AG04449 (cell line): ENCODE results near the gene PRRX2.
A peak's percentile ranks its signal among the peaks of the same experiment; 100 is the strongest.

Experiments used
- CTCF ChIA-PET: fragments of 350-600 bp; formaldehyde crosslinking; extraction: SDS; loops from one replicate; lab custom pipeline; 2021; ENCODE audit warnings: antibody characterized with exemption; lab: Yijun Ruan, JAX
- POLR2A ChIA-PET: fragments of 400-600, 350-600 bp; formaldehyde crosslinking; extraction: SDS; loops from one replicate; lab custom pipeline; 2020; ENCODE audit warnings: antibody characterized with exemption, inconsistent platforms; lab: Yijun Ruan, JAX
- DNase-seq: peaks from one replicate; pipeline ENCODE4 v3.0.0-alpha.2; 2010; ENCODE audit warnings: low read depth, low spot score
- H3K4me3 ChIP-seq: 2 replicates; pipeline ENCODE4 v1.5.1; 2011; ENCODE audit warnings: low read depth, mild to moderate bottlenecking, control low read depth, low read length
- TF ChIP-seq, protein P1 (sequence below): IDR thresholded peaks from one replicate; pipeline ENCODE4 v1.5.1; 2011; ENCODE audit warnings: mild to moderate bottlenecking, moderate library complexity, low read length, control low read depth, inconsistent platforms; ENCODE audit not compliant: insufficient read depth; ENCODE audit errors: missing control alignments

The PRRX2 gene

GRCh38 chr9:129716091-129716490, 50.6 kb downstream of the PRRX2 start:
- TF ChIP-seq, protein P1, sequence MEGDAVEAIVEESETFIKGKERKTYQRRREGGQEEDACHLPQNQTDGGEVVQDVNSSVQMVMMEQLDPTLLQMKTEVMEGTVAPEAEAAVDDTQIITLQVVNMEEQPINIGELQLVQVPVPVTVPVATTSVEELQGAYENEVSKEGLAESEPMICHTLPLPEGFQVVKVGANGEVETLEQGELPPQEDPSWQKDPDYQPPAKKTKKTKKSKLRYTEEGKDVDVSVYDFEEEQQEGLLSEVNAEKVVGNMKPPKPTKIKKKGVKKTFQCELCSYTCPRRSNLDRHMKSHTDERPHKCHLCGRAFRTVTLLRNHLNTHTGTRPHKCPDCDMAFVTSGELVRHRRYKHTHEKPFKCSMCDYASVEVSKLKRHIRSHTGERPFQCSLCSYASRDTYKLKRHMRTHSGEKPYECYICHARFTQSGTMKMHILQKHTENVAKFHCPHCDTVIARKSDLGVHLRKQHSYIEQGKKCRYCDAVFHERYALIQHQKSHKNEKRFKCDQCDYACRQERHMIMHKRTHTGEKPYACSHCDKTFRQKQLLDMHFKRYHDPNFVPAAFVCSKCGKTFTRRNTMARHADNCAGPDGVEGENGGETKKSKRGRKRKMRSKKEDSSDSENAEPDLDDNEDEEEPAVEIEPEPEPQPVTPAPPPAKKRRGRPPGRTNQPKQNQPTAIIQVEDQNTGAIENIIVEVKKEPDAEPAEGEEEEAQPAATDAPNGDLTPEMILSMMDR, result no peak
- no peak for DNase-seq
- ChIA-PET CTCF (interaction anchor here (0.8 to 1.6 kb wide), 7 partner anchors 11 to 71 kb away, joined by 3 to 17 read pairs (median 5); no protein-coding TSS in a partner anchor), POLR2A (no interaction called here)
- no peak overlapping the region for H3K4me3 ChIP-seq

- TF ChIP-seq, protein P1, result no peak
- no peak for DNase-seq
- POLR2A ChIA-PET, result no interaction called here
- H3K4me3 ChIP-seq, result no peak overlapping the region
- CTCF ChIA-PET, result interaction anchor here (1.1 to 2.5 kb wide), 4 partner anchors 9 to 67 kb away, joined by 3 to 12 read pairs (median 6); no protein-coding TSS in a partner anchor
These were observed 52.5 kb downstream of the PRRX2 start for GRCh38 chr9:129717991-129718390.

- ChIA-PET CTCF (interaction anchor here (1.1 to 2.5 kb wide), 4 partner anchors 9 to 67 kb away, joined by 3 to 12 read pairs (median 6); no protein-coding TSS in a partner anchor), POLR2A (no interaction called here)
- TF ChIP-seq, protein P1, result no peak
- DNase-seq, result no peak
- no peak overlapping the region for H3K4me3 ChIP-seq
These were observed 53.2 kb downstream of the PRRX2 start for GRCh38 chr9:129718647-129719046.

DNA sequence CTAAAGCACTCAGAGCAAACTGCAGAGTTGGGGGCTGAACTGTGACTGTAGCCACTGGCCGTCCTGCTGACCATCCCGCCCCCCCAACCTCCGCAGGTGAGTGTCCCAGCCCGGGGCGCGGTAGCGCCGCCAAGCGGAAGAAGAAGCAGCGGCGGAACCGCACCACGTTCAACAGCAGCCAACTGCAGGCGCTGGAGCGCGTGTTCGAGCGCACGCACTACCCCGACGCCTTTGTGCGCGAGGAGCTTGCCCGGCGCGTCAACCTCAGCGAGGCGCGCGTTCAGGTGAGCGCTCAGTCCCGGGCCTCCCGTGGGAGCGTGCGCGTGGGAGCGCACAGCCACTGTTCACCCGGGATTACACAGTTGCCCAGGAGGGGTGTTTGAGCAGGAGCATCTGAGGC, 53.7 kb downstream of the PRRX2 start:
- CTCF ChIA-PET, result interaction anchor here (2.5 kb wide), 1 partner anchor 19 kb away, joined by 12 read pairs; no protein-coding TSS in a partner anchor

DNA sequence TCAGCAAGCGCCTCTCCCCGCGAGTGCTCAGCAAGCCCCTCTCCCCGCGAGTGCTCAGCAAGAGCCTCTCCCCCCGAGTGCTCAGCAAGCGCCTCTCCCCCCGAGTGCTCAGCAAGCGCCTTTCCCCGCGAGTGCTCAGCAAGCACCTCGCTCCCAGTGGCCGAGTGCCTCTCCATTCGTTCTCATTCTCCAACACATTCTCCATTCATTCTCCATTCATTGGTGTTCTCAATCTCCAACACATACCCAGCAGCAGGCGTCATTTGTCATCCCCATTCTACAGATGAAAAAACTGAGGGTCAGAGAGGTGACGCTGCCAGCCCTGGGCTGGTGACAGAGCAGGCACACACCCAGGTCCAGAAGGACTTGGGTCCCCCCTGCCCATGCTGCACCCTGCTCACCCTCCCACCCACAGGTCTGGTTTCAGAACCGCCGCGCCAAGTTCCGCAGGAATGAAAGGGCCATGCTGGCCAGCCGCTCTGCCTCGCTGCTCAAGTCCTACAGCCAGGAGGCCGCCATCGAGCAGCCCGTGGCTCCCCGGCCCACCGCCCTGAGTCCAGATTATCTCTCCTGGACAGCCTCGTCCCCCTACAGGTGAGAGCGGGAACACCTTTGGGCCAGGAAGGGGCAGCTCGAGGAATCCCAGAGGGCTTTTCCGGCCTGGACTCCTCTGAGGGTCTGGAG, 54.9 kb downstream of the PRRX2 start:
- POLR2A ChIA-PET, result no interaction called here
- DNase-seq, result no peak
- H3K4me3 ChIP-seq, result no peak overlapping the region
- TF ChIP-seq, protein P1, result peak; percentile 35
- CTCF ChIA-PET, result interaction anchor here (2.5 to 12.5 kb wide), 2 partner anchors 17 to 61 kb away, joined by 12 to 238 read pairs; no protein-coding TSS in a partner anchor

More for the DNA sequence above, 53.7 kb downstream of the PRRX2 start:
- TF ChIP-seq, protein P1, result no peak
- POLR2A ChIA-PET, result no interaction called here
- no peak overlapping the region for H3K4me3 ChIP-seq
- no peak for DNase-seq

GRCh38 chr9:129720865-129721545, 55.6 kb downstream of the PRRX2 start:
- no peak for DNase-seq
- POLR2A ChIA-PET, result no interaction called here

More at GRCh38 chr9:129720865-129721545, 55.6 kb downstream of the PRRX2 start:
- TF ChIP-seq, protein P1, result no peak
- H3K4me3 ChIP-seq, result no peak overlapping the region
- CTCF ChIA-PET, result interaction anchor here (1.9 to 12.5 kb wide), 2 partner anchors 17 to 61 kb away, joined by 18 to 238 read pairs; no protein-coding TSS in a partner anchor
